K562 (cell line): ENCODE measurements around the gene ATP5F1D. TPM values are rescaled to one million over a fixed set of nuclear protein-coding genes. Genes with fewer than 3 reads are reported as not detected.

Experiments
- CXXC5 ChIP-seq: fragments of 250-450 bp; sonication (Bioruptor Pico); IDR thresholded peaks from 2 replicates; pipeline ENCODE4 v1.8.0; 2022; ENCODE audit warnings: inconsistent platforms, mild to moderate bottlenecking, moderate library complexity
- FOXK1 ChIP-seq: sonication (generic); formaldehyde crosslinking; IDR thresholded peaks from 2 replicates; pipeline ENCODE4 v1.8.0; 2022; ENCODE audit warnings: missing genetic modification reagents, mild to moderate bottlenecking, borderline replicate concordance
- FOXK2 ChIP-seq, 2 experiments: fragments of 450-650 bp; IDR thresholded peaks in 1 of 2; conservative IDR thresholded peaks in 1 of 2; 2 replicates each; pipeline ENCODE4 v1.6.1; 2016; ENCODE audit warnings: low read depth in 2 of 2, mild to moderate bottlenecking in 1 of 2
- LEF1 ChIP-seq: fragments of 450-650 bp; IDR thresholded peaks from 2 replicates; pipeline ENCODE4 v1.6.1; 2016; ENCODE audit warnings: mild to moderate bottlenecking
- MAFG ChIP-seq: fragments of 450-650 bp; conservative IDR thresholded peaks from 2 replicates; pipeline ENCODE4 v1.6.1; 2016; ENCODE audit warnings: missing genetic modification characterization, missing compliant biosample characterization
- NCOA4 ChIP-seq: fragments of 450-650 bp; IDR thresholded peaks from 2 replicates; pipeline ENCODE4 v1.6.1; 2018; ENCODE audit warnings: mild to moderate bottlenecking; ENCODE audit not compliant: partially characterized antibody
- RBBP5 ChIP-seq: fragments of 200-600 bp; sonication (generic); IDR thresholded peaks from 2 replicates; pipeline ENCODE4 v1.6.1; 2012; ENCODE audit warnings: borderline replicate concordance, mild to moderate bottlenecking, low read length, control low read depth, inconsistent platforms; ENCODE audit not compliant: insufficient read depth, poor library complexity, severe bottlenecking
- SMARCA4 ChIP-seq: fragments of 450-650 bp; IDR thresholded peaks from 2 replicates; pipeline ENCODE4 v1.6.1; 2016
- SOX6 ChIP-seq: fragments of 450-650 bp; IDR thresholded peaks from 2 replicates; pipeline ENCODE4 v1.6.1; 2014; ENCODE audit warnings: mild to moderate bottlenecking
- ZKSCAN3 ChIP-seq: fragments of 250-450 bp; sonication (Bioruptor Pico); IDR thresholded peaks from 2 replicates; pipeline ENCODE4 v1.4.0; 2020
- ZNF583 ChIP-seq: fragments of 250-450 bp; sonication (Bioruptor Pico); IDR thresholded peaks from 2 replicates; pipeline ENCODE4 v1.4.0; 2020
- polyA plus RNA-seq, 8 experiments: library from polyadenylated mRNA; depleted of rRNA in 4 of 8; stranded (reverse) in 5 of 8; unstranded in 3 of 8; fragments of >200 nt; fragmentation: Nextera tagmentation in 2 of 8; fragmentation: Illumina TruSeq in 1 of 8; extraction: Ambion mirVana in 2 of 8; extraction: Trizol in 1 of 8; gene quantifications; 2 replicates each; pipeline versions ENCODE4 v1.2.1 to v1.2.3, GENCODE V29; 2011 to 2014; ENCODE audit warnings: inconsistent platforms in 1 of 8, missing spikeins in 1 of 8
- total RNA-seq, 7 experiments: library from RNA; depleted of rRNA in 6 of 7; stranded (reverse); fragments of >200 nt in 6 of 7; fragmentation: Illumina TruSeq in 2 of 7; extraction: Trizol in 2 of 7; gene quantifications; 2 replicates each; pipeline versions ENCODE4 v1.2.1 to v1.2.3, GENCODE V29; 2011 to 2021; ENCODE audit warnings: low replicate concordance in 1 of 7
- TF ChIP-seq, protein P1 (sequence below): fragments of 450-650 bp; IDR thresholded peaks from 2 replicates; pipeline ENCODE4 v1.6.1; 2017; ENCODE audit warnings: antibody characterized with exemption, mild to moderate bottlenecking

Gene ATP5F1D
- total and polyA plus RNA-seq, 9 of the 15 experiments (the other 6 are each of a cell fraction or from before 2014, with no cell fraction given), result 3.9 to 409 (median 36.8) TPM

- TF ChIP-seq MAFG (tag) (no peak), FOXK1 (CRISPR knock-in tag) (0 out of 2 replicates have a peak, but pooled peaks have one; percentile 9), FOXK2 (conservative IDR thresholded peaks at IDR 0.05 in 1 of 2, IDR thresholded peaks at IDR 0.05 in 1 of 2; ENCODE audit: low read depth in 2 of 2) (no peak; a peak in 1 of 4 replicates), CXXC5 (CRISPR knock-in tag) (peak; percentile 46), LEF1 (no peak; the same call in 1 of the 2 replicates), ZNF583 (CRISPR knock-in tag) (no peak), ZKSCAN3 (CRISPR knock-in tag) (no peak), RBBP5 (peak; percentile 84), SMARCA4 (no peak), NCOA4 (no peak), SOX6 (no peak)
- TF ChIP-seq, protein P1, sequence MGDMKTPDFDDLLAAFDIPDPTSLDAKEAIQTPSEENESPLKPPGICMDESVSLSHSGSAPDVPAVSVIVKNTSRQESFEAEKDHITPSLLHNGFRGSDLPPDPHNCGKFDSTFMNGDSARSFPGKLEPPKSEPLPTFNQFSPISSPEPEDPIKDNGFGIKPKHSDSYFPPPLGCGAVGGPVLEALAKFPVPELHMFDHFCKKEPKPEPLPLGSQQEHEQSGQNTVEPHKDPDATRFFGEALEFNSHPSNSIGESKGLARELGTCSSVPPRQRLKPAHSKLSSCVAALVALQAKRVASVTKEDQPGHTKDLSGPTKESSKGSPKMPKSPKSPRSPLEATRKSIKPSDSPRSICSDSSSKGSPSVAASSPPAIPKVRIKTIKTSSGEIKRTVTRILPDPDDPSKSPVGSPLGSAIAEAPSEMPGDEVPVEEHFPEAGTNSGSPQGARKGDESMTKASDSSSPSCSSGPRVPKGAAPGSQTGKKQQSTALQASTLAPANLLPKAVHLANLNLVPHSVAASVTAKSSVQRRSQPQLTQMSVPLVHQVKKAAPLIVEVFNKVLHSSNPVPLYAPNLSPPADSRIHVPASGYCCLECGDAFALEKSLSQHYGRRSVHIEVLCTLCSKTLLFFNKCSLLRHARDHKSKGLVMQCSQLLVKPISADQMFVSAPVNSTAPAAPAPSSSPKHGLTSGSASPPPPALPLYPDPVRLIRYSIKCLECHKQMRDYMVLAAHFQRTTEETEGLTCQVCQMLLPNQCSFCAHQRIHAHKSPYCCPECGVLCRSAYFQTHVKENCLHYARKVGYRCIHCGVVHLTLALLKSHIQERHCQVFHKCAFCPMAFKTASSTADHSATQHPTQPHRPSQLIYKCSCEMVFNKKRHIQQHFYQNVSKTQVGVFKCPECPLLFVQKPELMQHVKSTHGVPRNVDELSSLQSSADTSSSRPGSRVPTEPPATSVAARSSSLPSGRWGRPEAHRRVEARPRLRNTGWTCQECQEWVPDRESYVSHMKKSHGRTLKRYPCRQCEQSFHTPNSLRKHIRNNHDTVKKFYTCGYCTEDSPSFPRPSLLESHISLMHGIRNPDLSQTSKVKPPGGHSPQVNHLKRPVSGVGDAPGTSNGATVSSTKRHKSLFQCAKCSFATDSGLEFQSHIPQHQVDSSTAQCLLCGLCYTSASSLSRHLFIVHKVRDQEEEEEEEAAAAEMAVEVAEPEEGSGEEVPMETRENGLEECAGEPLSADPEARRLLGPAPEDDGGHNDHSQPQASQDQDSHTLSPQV, result peak; percentile 75; the same call in 1 of the 2 replicates
Measured at GRCh38 chr19:1271528-1272422, 30.2 kb downstream of the ATP5F1D start (continued).
